ENCODE data around the gene KSR2. TPM values are rescaled to one million over a fixed set of nuclear protein-coding genes. Genes with fewer than 3 reads are reported as not detected.
A peak's percentile ranks its signal among the peaks of the same experiment; 100 is the strongest.

The KSR2 gene
- total and polyA plus RNA-seq, 4 experiments from 2014 or later = 0.03 to 0.09 (median 0.06) TPM; not detected in 1

GRCh38 chr12:117433878-117434277 lies 534.9 kb downstream of the KSR2 start:
- H3K9me3 Mint-ChIP-seq = peaks cover 0 to 2% (median 0%) of the 10 kb centered on the region in 8 donors
- no peak overlapping the region for H3K27ac Mint-ChIP-seq
- H3K27ac ChIP-seq (ENCODE audit: low read depth, low read length) = no peak overlapping the region
- no peaks in the 10 kb centered on the region for H3K36me3 Mint-ChIP-seq
- no peaks in the 10 kb centered on the region for H3K4me1 ChIP-seq (ENCODE audit: insufficient read depth, low read length)
- ChIA-PET POLR2A (ENCODE audit: partially characterized antibody) (no interaction called here), CTCF (ENCODE audit: partially characterized antibody) (no interaction called here)
- H3K9me3 ChIP-seq (ENCODE audit: control insufficient read depth in 1 of 2, low read length in 2 of 2) = no peaks in the 10 kb centered on the region
- H3K4me1 Mint-ChIP-seq = no peaks in the 10 kb centered on the region
- no peak for DNase-seq
- no peaks in the 10 kb centered on the region for H3K36me3 ChIP-seq (ENCODE audit: insufficient read depth, low read length)
- no peaks in the 10 kb centered on the region for H3K27me3 Mint-ChIP-seq
- H3K4me3 Mint-ChIP-seq = no peak overlapping the region
- H3K27me3 ChIP-seq (ENCODE audit: insufficient read depth, low read length) = no peaks in the 10 kb centered on the region
- intact Hi-C loops (cut with micrococcal nuclease) = no loop called here
- H3K4me3 ChIP-seq (ENCODE audit: low read length in 2 of 2) = no peak overlapping the region

- no peaks in the 10 kb centered on the region for H3K36me3 ChIP-seq (ENCODE audit: insufficient read depth, low read length)
- no peaks in the 10 kb centered on the region for H3K9me3 ChIP-seq (ENCODE audit: control insufficient read depth in 1 of 2, low read length in 2 of 2)
- no peak overlapping the region for H3K4me3 ChIP-seq (ENCODE audit: low read length in 2 of 2)
- intact Hi-C loops (cut with micrococcal nuclease) = no loop called here
- no peaks in the 10 kb centered on the region for H3K4me1 ChIP-seq (ENCODE audit: insufficient read depth, low read length)
- H3K27me3 Mint-ChIP-seq = no peaks in the 10 kb centered on the region
- no peak for DNase-seq
- no peak overlapping the region for H3K27ac ChIP-seq (ENCODE audit: low read depth, low read length)
- POLR2A ChIA-PET (ENCODE audit: partially characterized antibody) = no interaction called here
- CTCF ChIA-PET (ENCODE audit: partially characterized antibody) = no interaction called here
- no peak overlapping the region for H3K4me3 Mint-ChIP-seq
- no peaks in the 10 kb centered on the region for H3K4me1 Mint-ChIP-seq
- no peak overlapping the region for H3K27ac Mint-ChIP-seq
- H3K36me3 Mint-ChIP-seq = no peaks in the 10 kb centered on the region
- H3K9me3 Mint-ChIP-seq = peaks cover 0 to 10% (median 1%) of the 10 kb centered on the region in 8 donors
- no peaks in the 10 kb centered on the region for H3K27me3 ChIP-seq (ENCODE audit: insufficient read depth, low read length)
These were observed 538.5 kb downstream of the KSR2 start for GRCh38 chr12:117430246-117430645.

- ChIA-PET POLR2A (ENCODE audit: partially characterized antibody) (no interaction called here), CTCF (ENCODE audit: partially characterized antibody) (no interaction called here)
- no peak overlapping the region for H3K27ac ChIP-seq (ENCODE audit: low read depth, low read length)
- H3K27me3 ChIP-seq (ENCODE audit: insufficient read depth, low read length) = no peaks in the 10 kb centered on the region
- no peak overlapping the region for H3K27ac Mint-ChIP-seq
- H3K4me1 ChIP-seq (ENCODE audit: insufficient read depth, low read length) = no peaks in the 10 kb centered on the region
- peak overlapping the region in 1 of 8 donors; percentile 38 for H3K4me3 Mint-ChIP-seq
- DNase-seq = no peak
- intact Hi-C loops (cut with micrococcal nuclease) = no loop called here
- H3K9me3 ChIP-seq (ENCODE audit: control insufficient read depth in 1 of 2, low read length in 2 of 2) = no peaks in the 10 kb centered on the region
- peaks cover 0 to 21% (median 5%) of the 10 kb centered on the region in 8 donors for H3K9me3 Mint-ChIP-seq
- H3K36me3 ChIP-seq (ENCODE audit: insufficient read depth, low read length) = no peaks in the 10 kb centered on the region
- H3K27me3 Mint-ChIP-seq = peaks cover 0 to 2% of the 10 kb centered on the region in 2 donors
- H3K4me1 Mint-ChIP-seq = no peaks in the 10 kb centered on the region
- no peaks in the 10 kb centered on the region for H3K36me3 Mint-ChIP-seq
- H3K4me3 ChIP-seq (ENCODE audit: low read length in 2 of 2) = no peak overlapping the region
These were observed 541.6 kb downstream of the KSR2 start for GRCh38 chr12:117427211-117427610.

- Histone ChIP-seq H3K27me3 (ENCODE audit: insufficient read depth, low read length) (no peaks in the 10 kb centered on the region), H3K36me3 (ENCODE audit: insufficient read depth, low read length) (no peaks in the 10 kb centered on the region), H3K4me1 (ENCODE audit: insufficient read depth, low read length) (no peaks in the 10 kb centered on the region), H3K4me3 (ENCODE audit: low read length in 2 of 2) (no peak overlapping the region), H3K27ac (ENCODE audit: low read depth, low read length) (no peak overlapping the region), H3K9me3 (ENCODE audit: control insufficient read depth in 1 of 2, low read length in 2 of 2) (no peaks in the 10 kb centered on the region)
- CTCF ChIA-PET (ENCODE audit: partially characterized antibody) = no interaction called here
- no peaks in the 10 kb centered on the region for H3K36me3 Mint-ChIP-seq
- intact Hi-C loops (cut with micrococcal nuclease) = no loop called here
- H3K9me3 Mint-ChIP-seq = peaks cover 0 to 18% (median 6%) of the 10 kb centered on the region in 8 donors
- POLR2A ChIA-PET (ENCODE audit: partially characterized antibody) = no interaction called here
- H3K27me3 Mint-ChIP-seq = peaks cover 0 to 2% of the 10 kb centered on the region in 2 donors
- DNase-seq = no peak
- H3K27ac Mint-ChIP-seq = no peak overlapping the region
- no peaks in the 10 kb centered on the region for H3K4me1 Mint-ChIP-seq
- H3K4me3 Mint-ChIP-seq = no peak overlapping the region
These were observed 546.8 kb downstream of the KSR2 start for GRCh38 chr12:117421987-117422386.

- POLR2A ChIA-PET (ENCODE audit: partially characterized antibody) = no interaction called here
- Histone ChIP-seq H3K9me3 (ENCODE audit: control insufficient read depth in 1 of 2, low read length in 2 of 2) (no peaks in the 10 kb centered on the region), H3K27ac (ENCODE audit: low read depth, low read length) (no peak overlapping the region), H3K27me3 (ENCODE audit: insufficient read depth, low read length) (no peaks in the 10 kb centered on the region), H3K36me3 (ENCODE audit: insufficient read depth, low read length) (no peaks in the 10 kb centered on the region), H3K4me3 (ENCODE audit: low read length in 2 of 2) (no peak overlapping the region), H3K4me1 (ENCODE audit: insufficient read depth, low read length) (no peaks in the 10 kb centered on the region)
- no peak overlapping the region for H3K4me3 Mint-ChIP-seq
- no peaks in the 10 kb centered on the region for H3K36me3 Mint-ChIP-seq
- DNase-seq = no peak
- H3K9me3 Mint-ChIP-seq = peaks cover 0 to 18% (median 6%) of the 10 kb centered on the region in 8 donors
- no peak overlapping the region for H3K27ac Mint-ChIP-seq
- CTCF ChIA-PET (ENCODE audit: partially characterized antibody) = no interaction called here
- intact Hi-C loops (cut with micrococcal nuclease) = no loop called here
- no peaks in the 10 kb centered on the region for H3K4me1 Mint-ChIP-seq
- peaks cover 0 to 2% of the 10 kb centered on the region in 2 donors for H3K27me3 Mint-ChIP-seq
These were observed 547.6 kb downstream of the KSR2 start for GRCh38 chr12:117421068-117421752.

GRCh38 chr12:117417004-117417403 lies 551.8 kb downstream of the KSR2 start:
- H3K27ac ChIP-seq (ENCODE audit: low read depth, low read length) = no peak overlapping the region
- H3K9me3 ChIP-seq (ENCODE audit: control insufficient read depth in 1 of 2, low read length in 2 of 2) = no peaks in the 10 kb centered on the region
- no peak for DNase-seq
- Mint-ChIP-seq H3K27me3 (no peaks in the 10 kb centered on the region), H3K4me3 (no peak overlapping the region), H3K36me3 (no peaks in the 10 kb centered on the region), H3K9me3 (peaks cover 0 to 7% (median 0%) of the 10 kb centered on the region in 8 donors), H3K27ac (no peak overlapping the region), H3K4me1 (no peaks in the 10 kb centered on the region)
- H3K4me1 ChIP-seq (ENCODE audit: insufficient read depth, low read length) = no peaks in the 10 kb centered on the region
- intact Hi-C loops (cut with micrococcal nuclease) = no loop called here
- H3K36me3 ChIP-seq (ENCODE audit: insufficient read depth, low read length) = no peaks in the 10 kb centered on the region
- POLR2A ChIA-PET (ENCODE audit: partially characterized antibody) = no interaction called here
- H3K4me3 ChIP-seq (ENCODE audit: low read length in 2 of 2) = no peak overlapping the region
- no peaks in the 10 kb centered on the region for H3K27me3 ChIP-seq (ENCODE audit: insufficient read depth, low read length)
- CTCF ChIA-PET (ENCODE audit: partially characterized antibody) = no interaction called here

GRCh38 chr12:117412465-117413188 lies 556.2 kb downstream of the KSR2 start:
- no peaks in the 10 kb centered on the region for H3K36me3 Mint-ChIP-seq
- CTCF ChIA-PET (ENCODE audit: partially characterized antibody) = no interaction called here

More at GRCh38 chr12:117412465-117413188, 556.2 kb downstream of the KSR2 start:
- intact Hi-C loops (cut with micrococcal nuclease) = no loop called here
- Mint-ChIP-seq H3K27ac (no peak overlapping the region), H3K9me3 (peaks cover 0 to 5% (median under 1%) of the 10 kb centered on the region in 8 donors), H3K27me3 (no peaks in the 10 kb centered on the region), H3K4me3 (no peak overlapping the region), H3K4me1 (no peaks in the 10 kb centered on the region)
- Histone ChIP-seq H3K27me3 (ENCODE audit: insufficient read depth, low read length) (no peaks in the 10 kb centered on the region), H3K4me3 (ENCODE audit: low read length in 2 of 2) (no peak overlapping the region), H3K4me1 (ENCODE audit: insufficient read depth, low read length) (no peaks in the 10 kb centered on the region), H3K9me3 (ENCODE audit: control insufficient read depth in 1 of 2, low read length in 2 of 2) (no peaks in the 10 kb centered on the region), H3K36me3 (ENCODE audit: insufficient read depth, low read length) (no peaks in the 10 kb centered on the region), H3K27ac (ENCODE audit: low read depth, low read length) (no peak overlapping the region)
- no peak for DNase-seq
- POLR2A ChIA-PET (ENCODE audit: partially characterized antibody) = no interaction called here

Data from CD4-positive, alpha-beta memory T cell (primary cell).